ENCODE measurements around the gene RBM19. TPM values are rescaled to one million over a fixed set of nuclear protein-coding genes. Genes with fewer than 3 reads are reported as not detected.
A peak's percentile ranks its signal among the peaks of the same experiment; 100 is the strongest.

The RBM19 gene
- polyA plus RNA-seq, 10 donors, result 11.8 to 21.7 (median 14.9) TPM

DNA sequence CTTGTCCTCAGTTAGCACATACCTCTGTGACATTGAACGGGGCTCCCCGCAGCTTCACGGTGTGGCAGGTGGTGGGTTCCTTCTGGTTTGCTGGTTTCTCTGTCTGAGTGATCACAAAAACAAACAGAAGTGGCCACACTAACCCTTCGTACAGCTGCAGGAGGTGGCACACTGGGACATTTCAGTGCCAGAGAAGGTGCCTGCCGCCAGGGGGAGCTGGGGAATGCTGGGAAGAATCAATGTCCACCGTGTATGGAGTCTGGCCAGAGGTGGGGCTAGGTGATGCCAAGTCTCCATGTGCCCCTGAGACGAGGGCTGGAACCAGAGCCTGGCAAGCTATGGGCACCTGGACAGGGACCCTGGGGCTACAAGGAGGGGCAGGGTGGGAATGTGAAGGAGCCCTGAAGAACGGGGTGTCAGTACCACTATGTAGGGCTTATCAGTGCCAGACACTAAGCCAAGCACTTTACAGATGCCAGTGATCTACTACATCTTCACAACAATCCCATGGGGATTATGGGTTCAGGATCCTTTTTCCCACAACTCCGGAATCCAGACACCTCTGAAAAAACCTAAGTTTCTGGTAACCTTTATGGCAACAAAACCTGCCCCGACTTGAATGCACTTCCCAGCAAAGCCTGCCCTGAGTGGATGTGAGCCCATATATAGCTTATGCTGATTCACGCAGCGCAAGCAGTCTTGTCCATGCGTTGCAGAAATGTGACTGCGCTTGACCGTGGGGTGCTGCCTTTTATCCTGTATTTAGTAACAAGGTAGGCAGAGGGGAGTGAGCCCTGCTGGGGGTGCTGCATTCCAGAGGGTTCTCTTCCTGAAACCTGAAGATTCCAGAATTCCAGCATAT, 10.8 kb downstream of the RBM19 start:
- DNase-seq, result no peak

DNA sequence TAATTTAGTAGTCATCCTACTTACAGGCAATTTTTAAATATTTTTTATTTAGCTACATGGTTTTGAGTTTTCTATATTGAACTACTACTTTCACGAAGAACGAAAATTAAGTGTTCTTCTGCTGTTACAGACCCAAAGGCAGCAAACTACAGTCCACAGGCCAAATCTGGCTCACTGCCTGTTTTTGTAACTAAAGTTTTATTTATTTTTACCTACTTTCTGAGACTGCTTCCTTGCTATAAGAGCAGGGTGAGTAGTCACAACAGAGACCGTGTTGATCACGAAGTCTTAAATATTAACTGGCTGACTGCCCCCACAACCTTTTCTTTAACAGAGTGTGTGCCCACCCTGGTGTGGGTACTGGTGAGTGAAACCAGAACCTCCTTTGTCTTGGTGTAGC, 11.6 kb downstream of the RBM19 start:
- DNase-seq, result no peak

DNA sequence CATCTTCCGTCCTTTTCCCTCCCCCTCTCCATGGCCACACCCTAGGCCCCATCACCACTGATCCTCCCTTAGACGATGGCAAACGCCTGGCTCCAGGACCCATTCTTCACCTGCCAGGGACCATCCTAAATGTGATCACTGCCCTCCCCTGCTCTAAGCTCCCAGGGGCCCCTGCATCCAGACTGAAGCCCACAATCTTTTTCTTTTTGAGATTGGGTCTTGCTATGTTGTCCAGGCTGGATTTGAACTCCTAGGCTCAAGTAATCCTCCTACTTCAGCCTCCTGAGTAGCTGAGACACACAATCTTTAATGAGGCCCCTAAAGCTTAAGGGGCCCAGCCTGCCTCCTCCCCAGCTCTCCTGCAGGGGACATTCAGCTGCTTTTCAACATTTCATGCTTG, 15.3 kb downstream of the RBM19 start:
- DNase-seq, result no peak

DNA sequence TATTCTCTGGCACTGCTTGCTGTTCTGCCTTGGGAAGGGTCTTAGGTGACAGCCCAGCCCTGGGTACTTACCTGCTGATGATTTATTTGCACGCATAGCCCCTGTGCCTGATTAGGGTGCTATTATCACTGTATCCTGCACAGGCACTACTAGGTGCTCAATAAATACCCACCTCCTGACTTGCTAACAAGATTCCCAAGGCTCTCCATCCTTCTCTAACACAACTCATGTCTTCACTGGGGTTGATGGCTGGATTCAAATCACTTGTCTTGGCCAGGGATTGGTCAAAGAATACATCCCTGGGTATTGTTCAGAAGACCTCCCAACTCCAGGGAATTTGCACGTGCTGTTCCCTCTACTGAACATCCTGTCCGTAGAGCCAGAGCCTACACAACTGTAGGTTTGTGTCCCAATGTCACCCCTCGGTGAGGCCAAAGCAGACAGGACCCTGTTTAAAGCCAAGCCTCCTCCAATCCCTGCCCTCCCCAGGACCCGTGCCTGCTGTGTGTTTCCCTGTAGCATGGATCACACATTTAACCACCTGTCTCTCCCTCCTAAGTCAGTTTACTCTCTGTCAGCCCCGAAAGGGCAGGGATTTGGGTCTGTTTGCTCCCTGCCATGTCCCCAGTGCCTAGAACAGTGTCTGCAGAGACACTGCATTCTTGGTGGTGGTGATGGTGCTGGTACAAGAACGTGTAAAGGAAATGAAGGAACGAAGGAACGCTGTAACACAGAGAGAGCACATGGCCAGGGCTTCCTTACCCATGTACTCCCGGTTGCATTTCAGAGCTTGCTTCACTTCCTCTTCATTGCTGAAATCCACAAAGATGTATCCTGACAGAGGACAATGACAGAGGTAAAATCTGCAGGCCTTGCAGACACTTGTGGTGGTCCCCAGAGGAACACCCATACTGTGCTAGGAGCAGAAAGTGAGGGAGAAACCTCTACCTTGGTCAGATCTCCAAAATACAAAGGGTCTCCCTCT, 16.5 kb downstream of the RBM19 start:
- DNase-seq, result no peak

DNA sequence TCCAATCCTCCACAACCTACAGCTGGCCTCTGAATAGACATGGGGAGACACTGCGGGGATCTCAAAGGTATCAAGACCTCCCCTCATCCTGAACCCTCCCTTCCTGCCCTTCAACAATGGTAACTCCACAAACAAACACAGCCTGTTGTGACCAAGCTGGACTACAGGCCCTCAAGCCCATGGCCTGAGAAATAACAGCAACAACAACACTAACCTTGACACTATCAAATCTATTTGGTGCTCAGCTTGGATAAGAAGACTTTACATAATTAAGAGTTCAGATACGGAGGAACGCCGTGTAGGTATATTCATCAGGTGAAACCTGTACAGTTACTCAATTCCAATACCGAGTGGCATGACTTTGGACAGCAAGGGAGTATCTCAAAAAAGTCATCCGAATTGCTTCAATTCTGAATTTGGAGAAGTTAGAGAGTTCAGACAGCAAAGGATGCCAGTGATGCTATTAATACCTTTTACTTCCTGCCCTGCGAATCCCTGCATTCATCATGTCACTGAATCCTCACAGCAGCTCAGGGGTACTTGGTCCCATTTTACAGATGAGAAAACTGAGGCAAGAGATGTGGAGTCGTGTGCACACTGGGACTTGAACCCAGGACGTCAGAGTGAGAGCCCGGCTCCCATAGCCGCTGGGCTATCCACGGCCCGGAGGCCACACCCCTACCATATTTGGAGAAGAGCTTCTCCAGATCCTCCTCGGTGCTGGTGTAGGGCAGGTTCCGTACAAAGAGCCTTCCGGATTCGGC, 17.8 kb downstream of the RBM19 start:
- no peak for DNase-seq

DNA sequence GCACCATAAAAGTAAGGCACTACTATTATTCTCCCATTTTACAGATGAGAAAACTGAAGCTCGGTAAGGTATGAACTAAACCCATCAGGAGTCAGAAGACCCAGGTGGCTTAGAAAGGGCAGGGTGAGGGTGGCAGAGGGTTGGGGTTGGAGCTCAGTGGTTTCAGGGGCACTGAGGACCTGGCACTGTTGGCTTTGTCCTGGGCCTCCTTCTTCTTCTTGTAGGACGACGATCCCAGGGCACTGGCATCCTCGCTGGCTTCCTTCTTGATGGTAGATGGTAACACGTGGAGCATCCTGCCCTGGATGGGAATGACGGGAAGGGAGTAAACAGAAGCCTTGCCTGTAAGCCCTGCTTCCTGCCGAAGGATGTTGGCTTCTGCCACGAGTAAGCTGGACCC, 19.9 kb downstream of the RBM19 start:
- DNase-seq, result no peak

DNA sequence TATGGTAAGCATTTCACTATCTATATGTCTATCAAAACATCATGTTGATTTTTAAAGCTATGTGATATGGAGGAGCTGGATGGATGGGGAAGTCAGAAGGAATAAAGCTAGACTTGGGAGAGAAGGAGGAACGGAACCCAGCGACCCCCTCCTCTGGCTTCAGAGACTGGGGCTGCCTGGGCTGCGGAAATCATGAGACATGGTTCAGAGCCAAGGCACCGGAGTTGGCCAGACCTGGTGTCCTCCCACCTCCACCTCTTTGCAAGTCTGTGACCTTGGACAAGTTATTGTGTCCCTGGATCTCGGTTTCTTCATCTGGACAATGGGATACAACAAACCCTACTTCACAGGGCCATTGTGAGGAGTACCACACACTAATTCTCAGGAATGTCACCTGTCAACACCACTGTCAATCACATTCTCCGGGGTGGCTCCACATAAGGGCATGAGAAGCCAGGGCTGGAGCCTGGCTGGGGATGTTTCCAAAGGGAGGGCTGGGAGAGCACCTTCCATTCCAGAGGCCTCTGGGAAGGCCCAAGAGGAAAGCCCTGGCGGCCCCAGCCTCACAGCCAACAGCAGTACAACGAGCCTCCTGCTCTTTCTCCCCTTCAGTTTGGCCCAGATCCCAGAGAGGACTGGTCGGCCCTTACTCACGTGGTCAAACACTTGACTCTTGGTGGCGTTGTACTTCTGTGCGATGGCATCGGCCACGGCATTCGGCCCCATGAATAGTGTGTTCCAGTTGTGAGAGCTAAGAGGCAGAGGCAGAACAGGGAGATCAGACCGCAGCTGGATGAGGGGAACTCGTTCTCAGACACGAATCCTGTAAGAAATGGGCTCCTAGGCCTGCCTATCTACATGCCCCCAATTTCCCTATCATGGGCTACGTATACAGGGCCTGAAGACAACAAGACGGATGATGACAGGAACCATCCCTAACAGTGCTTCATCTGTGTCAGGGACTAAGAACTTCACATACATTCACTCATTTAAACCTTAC, 20.7 kb downstream of the RBM19 start:
- DNase-seq, result no peak

DNA sequence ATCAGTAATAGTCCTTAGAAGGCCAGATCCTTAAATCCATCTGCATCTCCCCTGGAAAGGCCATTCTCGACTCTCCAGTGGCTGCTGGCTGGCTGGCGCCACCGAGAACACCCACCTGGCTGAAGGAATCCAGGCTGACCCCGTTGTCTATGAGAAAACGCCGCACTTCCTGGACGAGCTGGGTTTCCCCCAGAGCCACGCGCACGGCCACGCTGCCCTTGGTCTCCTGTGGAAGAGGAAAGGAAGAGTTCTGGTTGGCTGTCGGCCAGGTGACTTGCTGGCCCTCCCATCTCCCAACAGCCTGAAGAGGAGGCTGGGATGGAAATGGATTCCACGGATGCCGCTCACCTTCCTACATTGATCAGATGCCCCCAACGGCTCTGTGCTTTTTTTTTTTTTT, 23.9 kb downstream of the RBM19 start:
- DNase-seq, result no peak

DNA sequence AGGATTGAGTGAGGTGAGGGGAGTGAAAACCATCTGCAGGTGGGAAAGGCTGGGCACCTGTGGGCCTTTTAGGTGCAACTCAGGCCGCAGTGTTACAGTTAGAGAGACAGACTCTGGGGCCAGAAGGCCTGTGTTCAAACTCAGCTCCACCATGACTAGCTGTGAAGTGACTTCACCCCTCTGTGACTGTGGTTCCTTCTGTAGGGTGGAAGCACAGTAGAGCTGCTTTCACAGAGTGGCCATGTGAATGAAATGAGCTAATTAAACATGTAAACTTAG, 25.0 kb downstream of the RBM19 start:
- no peak for DNase-seq

DNA sequence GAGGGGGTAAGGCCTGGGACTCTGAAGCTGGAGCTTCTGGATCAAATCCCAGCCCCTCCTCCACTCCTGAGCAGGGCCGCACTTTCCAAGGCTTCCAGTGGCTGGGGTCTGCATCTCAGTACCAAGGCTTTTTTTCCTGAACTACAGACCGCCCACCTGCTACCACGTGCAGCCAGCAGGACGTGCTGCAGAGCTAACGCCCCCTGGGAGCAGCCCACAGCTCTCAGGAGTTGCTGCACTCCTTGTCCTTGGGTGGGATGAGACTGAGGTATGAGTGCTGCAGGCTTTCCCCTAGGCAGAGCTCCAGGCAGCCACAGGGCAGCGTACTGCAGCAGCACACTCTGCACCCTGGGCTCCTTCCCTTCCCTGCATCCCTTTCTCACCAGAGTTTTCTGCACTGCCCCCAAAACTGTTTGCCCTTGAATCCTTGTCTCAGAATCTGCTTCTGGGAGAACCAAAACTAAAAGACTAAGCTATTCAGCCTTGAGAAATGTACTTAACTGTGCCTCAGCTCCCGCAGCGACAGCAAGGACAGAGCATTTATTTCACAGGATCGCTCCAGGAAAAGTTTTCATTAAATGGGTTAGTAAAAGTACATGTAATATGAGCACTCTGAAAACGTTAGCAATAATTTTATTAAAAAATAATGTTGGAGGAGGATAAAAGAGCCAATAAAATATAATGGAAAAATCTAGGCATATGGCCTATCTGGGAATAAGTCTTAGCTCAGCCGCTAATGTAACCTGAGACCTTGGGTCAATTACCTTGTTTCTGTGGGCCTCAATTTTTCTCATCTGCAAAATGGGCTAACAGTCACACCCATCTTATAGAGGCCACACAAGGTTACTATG, 25.5 kb downstream of the RBM19 start:
- no peak for DNase-seq

DNA sequence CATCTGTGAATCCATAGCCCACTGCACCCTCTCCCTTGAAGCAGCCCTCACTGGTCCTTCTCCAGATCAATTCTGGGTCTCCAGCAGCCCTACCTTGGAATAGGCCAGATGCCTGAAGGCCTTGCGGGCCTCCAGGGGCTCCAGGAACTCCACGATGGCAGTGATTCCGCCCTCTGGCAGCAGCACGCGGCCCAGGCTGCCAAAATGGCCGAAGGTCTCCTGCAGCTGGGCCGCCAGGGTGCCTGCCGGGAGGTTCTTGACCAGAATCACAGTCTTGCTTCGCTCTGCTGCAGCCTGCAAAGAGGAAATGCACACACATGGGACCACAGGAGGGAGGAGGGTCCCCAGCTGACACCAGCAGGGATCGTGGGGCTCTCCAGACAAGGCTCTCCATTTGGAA, 26.3 kb downstream of the RBM19 start:
- DNase-seq, result no peak

DNA sequence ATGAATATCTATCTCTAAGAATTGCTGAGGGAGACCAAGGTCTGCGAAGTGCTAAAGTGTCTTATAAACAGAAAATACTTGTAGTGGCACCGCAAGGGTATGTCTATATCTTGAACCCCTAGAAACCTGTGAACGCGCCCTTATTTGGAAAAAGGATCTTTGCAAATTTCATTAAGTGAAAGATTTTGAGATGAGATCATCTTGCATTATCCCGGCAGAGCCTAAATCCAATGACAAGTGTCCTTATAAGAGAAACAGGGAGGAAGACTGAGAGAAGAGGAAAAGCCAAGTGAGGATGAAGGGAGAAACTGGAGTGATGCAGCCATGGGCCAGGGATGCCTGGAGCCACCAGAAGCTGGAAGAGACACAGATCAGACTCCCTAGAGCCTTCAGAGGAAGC, 27.7 kb downstream of the RBM19 start:
- no peak for DNase-seq

DNA sequence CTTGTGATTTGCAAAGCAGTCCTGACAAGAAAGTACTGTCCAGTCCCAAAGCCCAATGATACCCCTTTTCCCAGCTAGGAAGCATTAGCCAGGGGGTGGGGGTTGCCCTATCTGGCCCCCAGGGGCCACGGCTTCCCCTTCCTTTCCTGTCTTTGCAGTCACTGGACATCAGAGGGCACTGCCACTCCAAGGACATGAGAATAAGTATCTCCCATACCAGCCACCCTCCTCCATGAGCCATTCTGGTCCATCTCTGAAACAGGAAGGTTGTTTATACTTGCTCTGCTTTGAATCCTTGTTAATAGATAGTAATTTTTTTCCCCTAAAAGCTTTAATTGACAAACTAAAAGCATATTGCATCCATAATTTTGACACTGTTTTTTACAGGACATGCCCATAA, 29.7 kb downstream of the RBM19 start:
- no peak for DNase-seq

DNA sequence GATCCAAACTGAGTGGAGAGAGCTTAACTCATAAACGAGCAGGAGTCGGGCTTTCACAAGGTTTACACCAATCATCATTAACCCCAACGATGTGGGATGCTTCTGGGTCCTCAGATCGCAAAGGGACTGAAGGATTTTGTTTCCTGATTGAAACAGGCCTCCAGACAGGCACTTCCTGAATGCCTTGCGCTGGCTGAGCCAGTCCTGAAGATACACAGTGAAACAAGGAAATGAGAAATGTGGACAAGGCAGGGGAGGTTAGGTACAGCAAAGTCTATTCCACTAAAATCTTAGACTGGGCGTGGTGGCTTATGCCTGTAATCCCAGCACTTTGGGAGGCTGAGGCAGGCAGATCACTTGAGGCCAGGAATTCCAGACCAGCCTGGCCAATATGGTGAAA, 30.7 kb downstream of the RBM19 start:
- no peak for DNase-seq

DNA sequence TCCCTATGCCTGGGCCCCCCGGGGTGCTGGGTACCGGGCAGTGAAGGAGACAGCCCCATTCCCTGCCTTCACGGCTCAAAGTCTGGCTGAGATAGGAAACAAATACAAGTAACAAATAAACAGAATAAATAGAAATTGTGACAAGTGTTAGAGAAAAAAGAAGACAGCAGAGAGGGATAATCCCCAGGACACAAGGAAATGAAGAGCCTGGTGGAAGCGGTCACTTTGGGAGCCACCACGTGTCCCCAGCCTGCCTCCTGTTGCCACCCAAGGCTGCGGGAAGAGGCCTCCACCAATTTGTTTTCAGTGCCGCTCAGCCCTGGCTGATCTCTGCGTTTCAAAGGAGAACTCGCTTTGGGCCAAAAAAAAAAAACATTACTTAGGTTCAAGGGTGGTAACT, 31.2 kb downstream of the RBM19 start:
- DNase-seq, result no peak

DNA sequence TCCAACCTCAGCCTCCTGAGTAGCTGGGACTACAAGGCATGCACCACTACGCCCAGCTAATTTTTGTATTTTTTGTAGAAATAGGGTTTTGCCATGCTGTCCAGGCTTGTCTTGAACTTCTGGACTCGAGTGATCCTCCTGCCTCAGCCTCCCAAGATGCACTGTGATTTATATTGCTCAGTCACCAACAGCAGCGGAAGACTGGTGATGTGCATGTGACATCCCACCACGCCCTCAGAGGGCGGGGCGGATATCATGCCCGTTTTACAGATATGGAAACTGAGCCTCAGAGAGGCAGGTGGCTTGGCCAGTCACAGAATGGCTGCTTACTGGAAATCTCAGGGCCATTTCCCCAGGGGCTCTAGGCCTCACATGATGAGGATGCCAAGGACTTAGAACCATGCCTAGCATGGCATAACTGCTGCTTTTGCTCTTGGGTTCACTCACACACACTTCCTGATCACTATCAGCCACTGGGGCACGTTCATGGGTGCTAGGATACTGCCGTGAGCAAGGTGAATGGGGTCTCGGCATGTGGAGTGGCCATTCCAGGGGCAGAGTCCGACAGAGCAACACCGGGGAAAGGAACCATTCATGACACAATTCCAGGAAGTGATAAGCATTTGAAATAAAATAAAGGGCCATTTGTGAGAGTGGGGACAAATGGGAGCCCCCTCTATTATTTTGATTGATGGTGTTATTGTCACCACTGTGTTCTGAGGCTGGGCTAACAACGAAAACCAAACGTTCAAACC, 31.9 kb downstream of the RBM19 start:
- no peak for DNase-seq

DNA sequence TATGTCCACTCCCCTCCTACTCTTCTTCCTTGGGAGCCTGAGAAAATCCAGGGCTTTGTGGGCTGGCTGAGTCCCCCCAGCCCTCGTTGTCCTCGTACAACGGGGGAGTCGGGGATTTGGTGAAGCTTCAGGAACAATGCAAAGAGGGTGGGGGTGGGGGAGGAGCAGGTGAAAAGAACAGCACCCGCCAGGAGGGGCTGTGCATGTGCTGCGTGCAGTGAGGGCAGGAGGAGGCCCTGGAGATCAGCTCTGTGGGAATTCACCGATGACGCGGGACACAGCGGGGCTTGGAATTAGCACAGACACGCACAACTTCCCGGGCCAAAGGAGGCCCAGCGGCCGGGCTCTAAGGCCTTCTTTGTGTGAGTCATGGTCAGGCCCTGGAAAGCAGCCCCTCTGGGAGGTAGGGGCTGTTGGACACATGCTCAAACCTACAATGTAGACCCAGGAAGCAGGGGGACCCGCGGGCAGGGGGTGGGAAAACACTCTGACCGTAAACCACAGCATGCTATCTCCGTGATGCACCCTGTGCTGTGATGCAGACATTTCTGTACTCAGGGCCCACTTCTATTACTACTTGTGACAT, 32.8 kb downstream of the RBM19 start:
- peak; percentile 26 to 75 (median 36) for DNase-seq

DNA sequence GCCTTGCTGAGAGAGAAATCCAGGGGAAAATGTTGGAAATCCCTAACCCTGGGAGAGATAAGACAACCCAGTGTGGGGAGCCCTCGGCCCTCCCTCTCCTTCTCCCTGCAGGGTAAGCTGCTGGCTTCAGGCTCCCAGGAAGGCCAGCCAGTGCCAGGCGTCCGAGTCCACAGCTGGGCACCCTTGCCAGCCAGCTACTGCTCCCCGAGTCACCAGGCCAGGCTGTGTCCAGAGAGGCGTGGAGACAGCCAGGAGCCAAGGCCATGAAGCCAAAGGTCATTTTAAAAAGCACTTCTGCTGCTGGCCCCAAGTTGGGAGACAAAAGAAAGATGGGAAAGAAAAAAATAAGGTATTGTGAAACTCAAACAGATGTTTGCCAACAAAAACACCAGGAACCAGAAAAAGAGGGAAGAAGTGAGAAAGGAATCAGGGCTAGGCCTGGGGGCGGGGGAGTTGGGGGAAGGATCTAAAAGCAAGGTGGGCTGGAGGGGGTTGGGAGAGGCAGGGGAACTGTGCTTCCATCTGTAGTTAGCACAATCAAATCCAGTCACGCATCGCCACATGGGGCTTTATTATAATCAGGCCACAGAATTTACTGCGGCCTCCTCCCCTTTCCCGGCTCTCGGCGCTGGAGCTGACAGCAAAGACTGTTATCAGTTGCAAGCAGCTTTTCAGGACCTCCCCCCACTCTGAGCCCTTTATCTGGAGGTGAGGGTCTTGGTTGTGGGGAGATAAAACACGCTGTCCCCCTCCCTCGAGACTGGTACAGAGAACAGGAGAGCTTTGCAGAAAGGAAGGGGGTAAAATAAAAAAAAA, 33.5 kb downstream of the RBM19 start:
- DNase-seq, result peak in 2 of 3 donors; percentile 10 to 45

All from muscle of back (tissue), 11 donors.